MM.1S (cell line): Measurements from ENCODE around the gene PHAF1.

ENCODE experiments used
- DNase-seq: peaks from one replicate; pipeline ENCODE4 v3.0.0-alpha.2; 2015
- H2AFZ ChIP-seq: fragments of 300-600 bp; sonication (generic); 2 replicates; pipeline ENCODE4 v1.6.0; 2016; ENCODE audit warnings: antibody characterized with exemption, low read length
- H3F3A ChIP-seq: fragments of 300-600 bp; sonication (generic); 2 replicates; pipeline ENCODE4 v1.6.1; 2016; ENCODE audit warnings: mild to moderate bottlenecking, antibody characterized with exemption, low read length, moderate library complexity, mixed read lengths; ENCODE audit not compliant: insufficient read depth
- H3K27ac ChIP-seq: fragments of 300-600 bp; sonication (generic); 2 replicates; pipeline ENCODE4 v1.5.1; 2016; ENCODE audit warnings: mild to moderate bottlenecking, low read length
- H3K27me3 ChIP-seq: fragments of 300-600 bp; sonication (generic); replicated peaks from 2 replicates; pipeline ENCODE4 v1.6.0; 2016; ENCODE audit warnings: low read length; ENCODE audit not compliant: insufficient read depth
- H3K36me3 ChIP-seq: fragments of 300-600 bp; sonication (generic); replicated peaks from 2 replicates; pipeline ENCODE4 v1.6.1; 2016; ENCODE audit warnings: mild to moderate bottlenecking, low read length, mixed read lengths; ENCODE audit not compliant: insufficient read depth
- H3K4me1 ChIP-seq: fragments of 300-600 bp; sonication (generic); 2 replicates; pipeline ENCODE4 v1.6.1; 2016; ENCODE audit warnings: low read length, mixed read lengths
- H3K4me2 ChIP-seq: fragments of 300-600 bp; sonication (generic); 2 replicates; pipeline ENCODE4 v1.6.0; 2016; ENCODE audit warnings: low read depth, low read length
- H3K4me3 ChIP-seq: fragments of 300-600 bp; sonication (generic); 2 replicates; pipeline ENCODE4 v1.5.1; 2016; ENCODE audit warnings: low read length, mixed read lengths
- H3K79me2 ChIP-seq: fragments of 300-600 bp; sonication (generic); 2 replicates; pipeline ENCODE4 v1.6.1; 2016; ENCODE audit warnings: mixed run types, low read length, mixed read lengths
- H3K9ac ChIP-seq: fragments of 300-600 bp; sonication (generic); 2 replicates; pipeline ENCODE4 v1.6.1; 2016; ENCODE audit warnings: low read length, mixed read lengths
- H3K9me2 ChIP-seq: fragments of 300-600 bp; sonication (generic); replicated peaks from 2 replicates; pipeline ENCODE4 v1.6.1; 2016; ENCODE audit warnings: mild to moderate bottlenecking, low read length, mixed read lengths; ENCODE audit not compliant: insufficient read depth
- H3K9me3 ChIP-seq: fragments of 300-600 bp; sonication (generic); replicated peaks from 2 replicates; pipeline ENCODE4 v1.6.1; 2016; ENCODE audit warnings: mild to moderate bottlenecking, low read length, mixed read lengths; ENCODE audit not compliant: insufficient read depth
- H4K20me1 ChIP-seq: fragments of 300-600 bp; sonication (generic); 2 replicates; pipeline ENCODE4 v1.6.1; 2016; ENCODE audit warnings: mild to moderate bottlenecking, low read length, moderate library complexity, mixed read lengths; ENCODE audit not compliant: insufficient read depth
- CTCF ChIP-seq: fragments of 300-600 bp; sonication (generic); IDR thresholded peaks from 2 replicates; pipeline ENCODE4 v1.5.1; 2016; ENCODE audit warnings: antibody characterized with exemption, low read length, mixed read lengths
- EZH2 ChIP-seq: fragments of 300-600 bp; sonication (generic); optimal IDR thresholded peaks from 2 replicates; pipeline ENCODE3; 2017; ENCODE audit warnings: low read depth, mild to moderate bottlenecking, antibody characterized with exemption, low read length, mixed read lengths
- EZH2phosphoT487 ChIP-seq: fragments of 300-600 bp; sonication (generic); IDR thresholded peaks from 2 replicates; pipeline ENCODE4 v1.6.1; 2018; ENCODE audit warnings: antibody characterized with exemption, low read length

PHAF1 gene

DNA sequence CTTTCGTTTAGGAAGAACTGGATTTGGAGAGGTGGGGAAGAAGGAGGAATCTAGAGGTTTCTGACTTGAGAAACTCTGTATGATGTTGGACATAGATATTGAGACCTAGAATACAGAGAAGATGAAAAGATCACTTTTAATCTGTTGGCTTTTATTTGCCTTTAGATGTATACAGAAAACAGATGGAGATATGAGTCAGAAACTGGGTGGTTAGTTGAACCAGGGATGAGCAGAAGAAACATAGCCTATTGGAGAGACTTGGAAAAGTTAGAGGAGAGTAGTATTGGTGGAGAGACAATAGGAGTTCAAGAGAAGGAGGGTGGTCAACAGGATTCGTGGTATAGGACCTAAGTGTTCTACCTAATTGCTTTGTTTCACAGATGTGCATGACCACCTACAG lies 5.1 kb downstream of the PHAF1 start:
- H3K27ac ChIP-seq: no peak overlapping the region
- no peak overlapping the region for H2AFZ ChIP-seq
- H3K79me2 ChIP-seq: peaks cover 83% of the 10 kb centered on the region
- no peaks in the 10 kb centered on the region for H3F3A ChIP-seq
- no peak for DNase-seq
- no peak overlapping the region for H3K4me3 ChIP-seq
- H3K36me3 ChIP-seq: no peaks in the 10 kb centered on the region
- no peak overlapping the region for H3K9ac ChIP-seq
- no peaks in the 10 kb centered on the region for H3K9me2 ChIP-seq
- H4K20me1 ChIP-seq: no peaks in the 10 kb centered on the region
- no peaks in the 10 kb centered on the region for H3K9me3 ChIP-seq
- peaks cover 8% of the 10 kb centered on the region; the same call in 1 of the 2 replicates for H3K4me1 ChIP-seq
- no peaks in the 10 kb centered on the region for H3K27me3 ChIP-seq
- no peak overlapping the region for H3K4me2 ChIP-seq
- TF ChIP-seq CTCF (no peak), EZH2phosphoT487 (no peak), EZH2 (no peak)

DNA sequence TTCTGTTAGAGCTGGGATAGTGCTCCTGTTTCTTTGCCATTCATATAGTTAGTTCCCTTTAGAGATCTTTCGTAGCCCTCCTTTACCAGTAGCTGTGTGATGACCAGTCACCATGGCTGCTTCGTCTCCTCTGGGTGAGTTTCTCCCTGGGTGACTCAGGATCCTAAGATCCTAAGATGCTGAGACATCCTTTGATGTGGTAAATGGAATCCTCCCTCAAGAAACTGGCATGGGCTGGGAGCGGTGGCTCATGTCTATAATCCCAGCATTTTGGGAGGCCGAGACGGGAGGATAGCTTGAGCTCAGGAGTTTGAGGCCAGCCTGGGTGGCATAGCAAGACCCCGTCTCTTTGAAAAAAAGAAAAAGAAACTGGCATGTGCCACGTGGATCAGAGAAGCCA lies 5.9 kb downstream of the PHAF1 start:
- no peaks in the 10 kb centered on the region for H3K36me3 ChIP-seq
- H3K4me3 ChIP-seq: no peak overlapping the region
- no peak overlapping the region for H2AFZ ChIP-seq
- no peak for TF ChIP-seq EZH2
- TF ChIP-seq CTCF: no peak
- no peak for TF ChIP-seq EZH2phosphoT487
- H3K9me2 ChIP-seq: no peaks in the 10 kb centered on the region
- H3F3A ChIP-seq: no peaks in the 10 kb centered on the region
- H3K9ac ChIP-seq: no peak overlapping the region
- no peak overlapping the region for H3K27ac ChIP-seq
- no peaks in the 10 kb centered on the region for H3K27me3 ChIP-seq
- H3K4me2 ChIP-seq: no peak overlapping the region
- H4K20me1 ChIP-seq: no peaks in the 10 kb centered on the region
- H3K79me2 ChIP-seq: peaks cover 76% of the 10 kb centered on the region
- H3K9me3 ChIP-seq: no peaks in the 10 kb centered on the region
- peaks cover 8% of the 10 kb centered on the region; the same call in 1 of the 2 replicates for H3K4me1 ChIP-seq
- no peak for DNase-seq

DNA sequence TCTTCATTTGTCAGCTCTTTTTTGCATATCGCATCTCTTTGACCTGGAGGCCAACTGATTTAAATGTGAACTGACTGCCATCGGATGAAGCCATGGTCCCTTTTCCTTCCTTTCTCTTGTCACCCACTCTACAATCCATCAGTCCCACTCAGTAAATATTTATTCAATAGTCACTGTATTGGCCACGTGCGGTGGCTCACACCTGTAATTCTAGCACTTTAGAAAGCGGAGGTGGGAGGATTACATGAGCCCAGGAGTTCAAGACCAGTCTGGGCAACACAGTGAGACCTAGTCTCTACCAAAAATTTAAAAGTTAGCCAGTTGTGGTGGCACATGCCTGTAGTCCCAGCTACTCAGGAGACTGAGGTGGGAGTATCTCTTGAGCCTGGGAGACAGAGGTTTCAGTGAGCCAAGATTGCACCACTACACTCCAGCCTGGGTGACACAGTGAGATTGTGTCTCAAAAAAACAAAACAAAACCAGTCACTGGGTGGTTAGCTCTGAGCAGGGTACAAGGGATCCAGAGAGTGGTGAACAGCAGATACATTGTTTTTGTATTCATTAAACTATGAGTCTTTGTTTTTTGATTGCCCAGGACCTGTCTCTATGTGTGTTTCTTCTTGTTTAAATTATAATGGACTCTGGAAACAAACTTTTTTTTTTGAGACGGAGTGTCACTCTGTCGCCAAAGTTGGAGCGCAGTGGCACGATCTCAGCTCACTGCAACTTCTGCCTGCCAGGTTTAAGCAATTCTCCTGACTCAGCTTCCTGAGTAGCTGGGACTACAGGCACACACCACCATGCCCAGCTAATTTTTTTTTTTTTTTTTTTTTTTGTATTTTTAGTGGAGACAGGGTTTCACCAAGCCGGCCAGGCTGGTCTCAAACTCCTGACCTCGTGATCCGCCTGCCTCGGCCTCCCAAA lies 6.9 kb downstream of the PHAF1 start:
- Histone ChIP-seq H2AFZ (no peak overlapping the region), H3K4me3 (no peak overlapping the region), H3K79me2 (peaks cover 66% of the 10 kb centered on the region), H3K4me2 (no peak overlapping the region), H3K9me3 (no peaks in the 10 kb centered on the region), H4K20me1 (no peaks in the 10 kb centered on the region), H3K4me1 (no peaks in the 10 kb centered on the region), H3K36me3 (no peaks in the 10 kb centered on the region), H3K9ac (no peak overlapping the region), H3K9me2 (no peaks in the 10 kb centered on the region), H3F3A (no peaks in the 10 kb centered on the region), H3K27ac (no peak overlapping the region), H3K27me3 (no peaks in the 10 kb centered on the region)
- DNase-seq: no peak
- TF ChIP-seq EZH2phosphoT487 (no peak), CTCF (no peak), EZH2 (no peak)
